K562 (cell line): Measurements from ENCODE around the gene HIVEP3. TPM values are rescaled to one million over a fixed set of nuclear protein-coding genes. Genes with fewer than 3 reads are reported as not detected.

ENCODE experiments used
- ATAC-seq: fragments of 200-7000 bp; cut with Tn5 transposase; 3 replicates; pipeline ENCODE4 v1.9.1; 2020; ENCODE audit warnings: moderate library complexity
- BruUV-seq: library from RNA; stranded (reverse); fragments of 400-500 nt; replicated peaks from 2 replicates; lab custom pipeline; 2021; lab: Mats Ljungman, UMichigan
- CTCF ChIA-PET: fragments of 300-600 bp; formaldehyde crosslinking; extraction: SDS; loops from one replicate; lab custom pipeline; 2021; ENCODE audit warnings: low intra/inter-chr PET ratio; lab: Yijun Ruan, JAX
- POLR2A ChIA-PET: fragments of 300-600, 350-650 bp; sonication (Branson Sonifier 250); formaldehyde crosslinking; extraction: SDS; loops from one replicate; lab custom pipeline; 2021; ENCODE audit warnings: antibody characterized with exemption, inconsistent platforms; lab: Yijun Ruan, JAX
- DNase-seq, 4 experiments: peaks; one replicate each; pipeline versions ENCODE4 v3.0.0 to v3.0.0-alpha.2; 2011 to 2018; ENCODE audit warnings: low spot score in 3 of 4, mixed read lengths in 3 of 4; ENCODE audit errors: extremely low read depth in 1 of 4
- FAIRE-seq: peaks from 2 replicates; lab custom pipeline; 2011; peaks lifted over from hg19 to GRCh38; lab: Jason Lieb, UNC
- H2AFZ ChIP-seq: 2 replicates; pipeline ENCODE4 v1.6.0; 2011; ENCODE audit warnings: low read depth, low read length, control low read depth, inconsistent platforms
- H3K27ac ChIP-seq: fragments of 200-600 bp; 3 replicates; pipeline ENCODE4 v1.8.0; 2011; ENCODE audit warnings: low read depth, mild to moderate bottlenecking, control low read depth, inconsistent platforms, low read length, moderate library complexity, mixed read lengths; ENCODE audit errors: extremely low read depth
- H3K27me3 ChIP-seq, 2 experiments: fragments of 300-600 bp in 1 of 2; 2 replicates in 1 of 2; 3 replicates in 1 of 2; pipeline versions ENCODE4 v1.6.0 to v1.8.0; 2011; ENCODE audit warnings: inconsistent platforms in 2 of 2, low read length in 2 of 2, mild to moderate bottlenecking in 1 of 2, mixed read lengths in 1 of 2, moderate library complexity in 1 of 2; ENCODE audit not compliant: control insufficient read depth in 2 of 2, insufficient read depth in 2 of 2
- H3K36me3 ChIP-seq: fragments of 300-600 bp; 3 replicates; pipeline ENCODE4 v1.8.0; 2011; ENCODE audit warnings: mild to moderate bottlenecking, low read length, inconsistent platforms; ENCODE audit not compliant: control insufficient read depth, insufficient read depth
- H3K4me1 ChIP-seq, 2 experiments: fragments of 200-600 bp in 1 of 2; replicated peaks in 1 of 2; 2 replicates in 1 of 2; 3 replicates in 1 of 2; pipeline versions ENCODE4 v1.5.1 to v1.8.0; 2011; ENCODE audit warnings: inconsistent platforms in 2 of 2, low read length in 2 of 2, mild to moderate bottlenecking in 1 of 2, mixed read lengths in 1 of 2, moderate library complexity in 1 of 2; ENCODE audit not compliant: control insufficient read depth in 2 of 2, insufficient read depth in 2 of 2
- H3K4me2 ChIP-seq: 2 replicates; pipeline ENCODE4 v1.6.1; 2011; ENCODE audit warnings: low read length, control low read depth, inconsistent platforms, mixed read lengths; ENCODE audit not compliant: insufficient read depth
- H3K4me3 ChIP-seq: fragments of 200-600 bp; sonication (generic), shearing (Covaris generic); 2 replicates; pipeline ENCODE4 v1.5.1; 2016; ENCODE audit warnings: control low read depth, inconsistent platforms
- H3K79me2 ChIP-seq: fragments of 200-600 bp; 3 replicates; pipeline ENCODE4 v1.8.0; 2011; ENCODE audit warnings: low read length, inconsistent platforms; ENCODE audit not compliant: control insufficient read depth, insufficient read depth
- H3K9ac ChIP-seq, 2 experiments: 2 replicates each; pipeline versions ENCODE4 v1.6.0 to v1.6.1; 2011; ENCODE audit warnings: low read depth in 2 of 2, low read length in 2 of 2, control low read depth in 1 of 2, inconsistent platforms in 1 of 2, mild to moderate bottlenecking in 1 of 2, mixed read lengths in 1 of 2; ENCODE audit not compliant: insufficient read depth in 1 of 2
- H3K9me1 ChIP-seq: one replicate; pipeline ENCODE4 v1.6.0; 2011; ENCODE audit warnings: inconsistent platforms, mild to moderate bottlenecking, low read length, moderate library complexity; ENCODE audit not compliant: control insufficient read depth, insufficient read depth
- H3K9me3 ChIP-seq: replicated peaks from 2 replicates; pipeline ENCODE4 v1.5.1; 2011; ENCODE audit warnings: low read depth, low read length, inconsistent platforms; ENCODE audit not compliant: control insufficient read depth, insufficient read depth
- H4K20me1 ChIP-seq: replicated peaks from 2 replicates; pipeline ENCODE4 v1.6.1; 2011; ENCODE audit warnings: low read length, inconsistent platforms, mixed read lengths; ENCODE audit not compliant: control insufficient read depth, insufficient read depth
- HMG20A ChIP-seq: fragments of 450-650 bp; formaldehyde crosslinking; conservative IDR thresholded peaks from 2 replicates; pipeline ENCODE4 v1.4.0; 2020; ENCODE audit warnings: mild to moderate bottlenecking, mixed read lengths
- MYNN ChIP-seq, 2 experiments: sonication (generic); formaldehyde crosslinking in 1 of 2; IDR thresholded peaks; 2 replicates each; pipeline versions ENCODE4 v1.5.0 to v1.6.1; 2016 to 2020; ENCODE audit warnings: antibody characterized with exemption in 1 of 2, missing genetic modification reagents in 1 of 2
- PTBP1 ChIP-seq: fragments of 200-400 bp; formaldehyde crosslinking; IDR thresholded peaks from 2 replicates; pipeline ENCODE4 v1.6.1; 2017; ENCODE audit warnings: low read depth, low read length
- RBM25 ChIP-seq: fragments of 200-400 bp; formaldehyde crosslinking; IDR thresholded peaks from 2 replicates; pipeline ENCODE4 v1.6.1; 2018; ENCODE audit warnings: low read length, low read depth, moderate library complexity; ENCODE audit not compliant: severe bottlenecking
- SMARCA4 ChIP-seq: fragments of 450-650 bp; IDR thresholded peaks from 2 replicates; pipeline ENCODE4 v1.6.1; 2016
- TARDBP ChIP-seq: fragments of 450-650 bp; IDR thresholded peaks from 2 replicates; pipeline ENCODE4 v1.6.1; 2016
- ZNF143 ChIP-seq: sonication (generic); formaldehyde crosslinking; IDR thresholded peaks from 2 replicates; pipeline ENCODE4 v1.9.0; 2022; ENCODE audit warnings: mild to moderate bottlenecking, missing genetic modification reagents
- ZNF277 ChIP-seq: fragments of 250-450 bp; sonication (Bioruptor Pico); IDR thresholded peaks from 2 replicates; pipeline ENCODE4 v1.8.0; 2022; ENCODE audit warnings: inconsistent platforms, mild to moderate bottlenecking, moderate library complexity, borderline replicate concordance
- WGBS: fragments of 100-300 bp; shearing (Covaris generic); methylation state at CpG from one replicate; pipeline ENCODE4 v1.1.6; 2016; ENCODE audit warnings: low coverage, mixed read lengths; ENCODE audit not compliant: insufficient coverage; ENCODE audit errors: missing lambda C conversion rate; 5-methylcytosine and 5-hydroxymethylcytosine counted together
- in situ Hi-C: fragments of 300-500 bp; cut with MboI; formaldehyde crosslinking; loops from 4 replicates; pipeline ENCODE4 v1.15.0; 2018; ENCODE audit warnings: inconsistent platforms, mixed read lengths
- intact Hi-C: fragments of 100-400 bp; cut with micrococcal nuclease; formaldehyde crosslinking; loops from 2 replicates; pipeline ENCODE4 v1.14.2; 2022
- polyA plus RNA-seq, 8 experiments: library from polyadenylated mRNA; depleted of rRNA in 4 of 8; stranded (reverse) in 5 of 8; unstranded in 3 of 8; fragments of >200 nt; fragmentation: Nextera tagmentation in 2 of 8; fragmentation: Illumina TruSeq in 1 of 8; extraction: Ambion mirVana in 2 of 8; extraction: Trizol in 1 of 8; gene quantifications; 2 replicates each; pipeline versions ENCODE4 v1.2.1 to v1.2.3, GENCODE V29; 2011 to 2014; ENCODE audit warnings: inconsistent platforms in 1 of 8, missing spikeins in 1 of 8
- total RNA-seq, 7 experiments: library from RNA; depleted of rRNA in 6 of 7; stranded (reverse); fragments of >200 nt in 6 of 7; fragmentation: Illumina TruSeq in 2 of 7; extraction: Trizol in 2 of 7; gene quantifications; 2 replicates each; pipeline versions ENCODE4 v1.2.1 to v1.2.3, GENCODE V29; 2011 to 2021; ENCODE audit warnings: low replicate concordance in 1 of 7

HIVEP3 gene
- total and polyA plus RNA-seq, 9 of the 15 experiments (the other 6 are each of a cell fraction or from before 2014, with no cell fraction given) = 0.09 to 0.58 (median 0.34) TPM; not detected in 1

DNA sequence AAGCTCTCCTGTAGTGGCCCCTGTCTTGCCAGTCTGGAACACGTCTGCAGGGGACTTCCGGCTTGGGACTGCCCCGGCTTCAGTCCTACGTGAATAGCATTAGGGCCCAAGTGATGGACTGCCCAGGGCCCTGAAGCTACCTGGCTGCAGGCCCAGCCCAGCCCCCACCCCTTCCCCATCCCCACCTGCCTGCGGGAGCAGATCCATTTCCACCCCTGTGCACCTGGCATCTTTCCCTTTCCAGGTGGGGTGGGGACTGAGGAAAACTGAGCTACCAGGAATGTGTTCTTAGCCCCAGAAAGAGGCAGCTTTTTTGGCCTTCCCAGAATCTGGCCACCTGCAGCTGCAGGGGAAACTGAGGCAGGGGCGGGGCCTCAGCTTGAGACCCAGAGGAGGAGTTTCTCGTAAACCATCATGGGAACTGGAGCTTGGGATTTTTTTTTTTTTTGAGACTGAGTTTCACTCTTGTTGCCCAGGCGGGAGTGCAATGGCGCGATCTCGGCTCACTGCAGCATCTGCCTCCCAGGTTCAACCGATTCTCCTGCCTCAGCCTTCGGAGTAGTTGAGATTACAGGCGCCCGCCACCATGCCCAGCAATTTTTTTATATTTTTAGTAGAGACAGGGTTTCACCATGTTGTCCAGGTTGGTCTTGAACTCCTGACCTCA lies 437.5 kb downstream of the HIVEP3 start:
- WGBS = 10% methylated on average over 14 of the region's 15 CpGs
- H4K20me1 ChIP-seq = peaks cover 10% of the 10 kb centered on the region
- ATAC-seq (no peak), DNase-seq (no peak), FAIRE-seq (no peak)
- H2AFZ ChIP-seq = no peak overlapping the region
- no peaks in the 10 kb centered on the region for H3K9me3 ChIP-seq
- in situ Hi-C loops (no loop called here), intact Hi-C loops (no loop called here)
- peaks cover 6 to 14% of the 10 kb centered on the region in 2 experiments; a peak in 4 of 5 replicates for H3K4me1 ChIP-seq
- no peak for TF ChIP-seq SMARCA4
- TF ChIP-seq PTBP1 = 0 out of 2 replicates have a peak, but pooled peaks have one; percentile 2
- POLR2A ChIA-PET = interaction anchor here (0.6 kb wide), 1 partner anchor 16 kb away, joined by 3 read pairs; no protein-coding TSS in a partner anchor
- no peaks in the 10 kb centered on the region for H3K79me2 ChIP-seq
- no peaks in the 10 kb centered on the region for H3K36me3 ChIP-seq
- no peak overlapping the region for H3K9ac ChIP-seq
- H3K4me3 ChIP-seq = no peak overlapping the region
- H3K27ac ChIP-seq = no peak overlapping the region
- H3K4me2 ChIP-seq = no peak overlapping the region
- no TSS peak for BruUV-seq
- no peaks in the 10 kb centered on the region for H3K9me1 ChIP-seq
- CTCF ChIA-PET = no interaction called here
- H3K27me3 ChIP-seq = peaks cover 13 to 83% of the 10 kb centered on the region in 2 experiments; a peak in 4 of 5 replicates

GRCh38 chr1:41480204-41481108 lies 438.3 kb downstream of the HIVEP3 start:
- peaks cover 10% of the 10 kb centered on the region for H4K20me1 ChIP-seq
- H3K27ac ChIP-seq = no peak overlapping the region
- DNase-seq (no peak), FAIRE-seq (no peak), ATAC-seq (no peak)
- no peaks in the 10 kb centered on the region for H3K9me3 ChIP-seq
- H3K79me2 ChIP-seq = no peaks in the 10 kb centered on the region
- CTCF ChIA-PET = no interaction called here
- no peak overlapping the region for H3K9ac ChIP-seq
- H3K36me3 ChIP-seq = no peaks in the 10 kb centered on the region
- H3K4me2 ChIP-seq = no peak overlapping the region
- in situ Hi-C loops = no loop called here
- no TSS peak for BruUV-seq
- 1% methylated on average over 10 of the region's 10 CpGs for WGBS
- H3K4me3 ChIP-seq = no peak overlapping the region
- peaks cover 3 to 10% of the 10 kb centered on the region in 2 experiments; a peak in 4 of 5 replicates for H3K4me1 ChIP-seq
- no peak overlapping the region for H2AFZ ChIP-seq
- H3K9me1 ChIP-seq = no peaks in the 10 kb centered on the region
- intact Hi-C loops = no loop called here
- POLR2A ChIA-PET = interaction anchor here (0.7 to 1.4 kb wide), 2 partner anchors 9 to 117 kb away, joined by 3 to 6 read pairs; no protein-coding TSS in a partner anchor
- peaks cover 19 to 81% of the 10 kb centered on the region in 2 experiments; a peak in 4 of 5 replicates for H3K27me3 ChIP-seq
- peak; percentile 95 for TF ChIP-seq RBM25
- TF ChIP-seq HMG20A (CRISPR knock-in tag) = no peak
- no peak for TF ChIP-seq MYNN (IDR thresholded peaks at IDR 0.05)
- no peak for TF ChIP-seq MYNN (CRISPR knock-in tag; IDR thresholded peaks at IDR 0.05)
- TF ChIP-seq TARDBP = no peak
- no peak for TF ChIP-seq ZNF277 (CRISPR knock-in tag)
- TF ChIP-seq ZNF143 = no peak
